GM10248 (cell line): Measurements from ENCODE around the gene TNRC18.
A peak's percentile ranks its signal among the peaks of the same experiment; 100 is the strongest.

Source experiments
- CTCF ChIA-PET: fragments of 300-600 bp; sonication (Branson Sonifier 250); formaldehyde crosslinking; extraction: SDS; loops from one replicate; lab custom pipeline; 2021; ENCODE audit warnings: antibody characterized with exemption; lab: Yijun Ruan, JAX
- POLR2A ChIA-PET: fragments of 350-650 bp; sonication (Branson Sonifier 250); formaldehyde crosslinking; extraction: SDS; loops from one replicate; lab custom pipeline; 2020; ENCODE audit warnings: antibody characterized with exemption; lab: Yijun Ruan, JAX
- DNase-seq: peaks from one replicate; pipeline ENCODE4 v3.0.0; 2012; ENCODE audit errors: extremely low spot score
- TF ChIP-seq, protein P1 (sequence below): IDR thresholded peaks from 2 replicates; pipeline ENCODE4 v1.5.1; 2012; ENCODE audit warnings: mild to moderate bottlenecking, low read depth; ENCODE audit errors: extremely low read depth, missing control alignments, control extremely low read depth

Gene TNRC18

DNA sequence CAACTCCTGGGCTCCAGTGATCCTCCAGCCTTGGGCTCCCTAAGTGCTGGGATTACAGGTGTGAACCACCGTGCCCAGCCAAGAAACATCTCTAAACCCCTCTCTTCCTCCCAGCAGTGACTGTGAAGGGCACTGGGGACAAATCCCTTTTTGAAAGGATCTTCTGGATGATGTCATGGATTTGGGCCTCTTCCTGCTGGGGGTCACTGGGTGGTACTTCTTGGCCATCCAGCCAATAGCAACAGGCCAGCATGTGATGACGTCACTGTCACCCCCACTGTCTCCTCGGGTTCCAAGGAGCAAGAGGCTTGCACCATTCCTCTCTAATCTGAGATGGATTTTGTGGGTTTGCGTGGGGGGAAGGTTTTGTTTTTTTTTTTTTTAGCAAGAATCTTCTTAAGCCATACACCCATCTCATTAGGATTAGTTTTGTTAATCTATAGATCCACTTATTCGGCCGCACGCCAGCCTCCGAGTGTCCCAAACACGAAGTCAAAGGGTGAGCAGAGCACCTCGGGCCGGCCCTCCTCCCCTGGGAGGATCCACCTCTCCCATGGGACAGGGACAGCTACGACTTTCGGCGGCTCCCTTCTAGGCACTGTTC is 29.4 kb upstream of the TNRC18 start:
- ChIA-PET POLR2A (no interaction called here), CTCF (no interaction called here)
- DNase-seq, result no peak
- TF ChIP-seq, protein P1, sequence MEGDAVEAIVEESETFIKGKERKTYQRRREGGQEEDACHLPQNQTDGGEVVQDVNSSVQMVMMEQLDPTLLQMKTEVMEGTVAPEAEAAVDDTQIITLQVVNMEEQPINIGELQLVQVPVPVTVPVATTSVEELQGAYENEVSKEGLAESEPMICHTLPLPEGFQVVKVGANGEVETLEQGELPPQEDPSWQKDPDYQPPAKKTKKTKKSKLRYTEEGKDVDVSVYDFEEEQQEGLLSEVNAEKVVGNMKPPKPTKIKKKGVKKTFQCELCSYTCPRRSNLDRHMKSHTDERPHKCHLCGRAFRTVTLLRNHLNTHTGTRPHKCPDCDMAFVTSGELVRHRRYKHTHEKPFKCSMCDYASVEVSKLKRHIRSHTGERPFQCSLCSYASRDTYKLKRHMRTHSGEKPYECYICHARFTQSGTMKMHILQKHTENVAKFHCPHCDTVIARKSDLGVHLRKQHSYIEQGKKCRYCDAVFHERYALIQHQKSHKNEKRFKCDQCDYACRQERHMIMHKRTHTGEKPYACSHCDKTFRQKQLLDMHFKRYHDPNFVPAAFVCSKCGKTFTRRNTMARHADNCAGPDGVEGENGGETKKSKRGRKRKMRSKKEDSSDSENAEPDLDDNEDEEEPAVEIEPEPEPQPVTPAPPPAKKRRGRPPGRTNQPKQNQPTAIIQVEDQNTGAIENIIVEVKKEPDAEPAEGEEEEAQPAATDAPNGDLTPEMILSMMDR, result no peak

DNA sequence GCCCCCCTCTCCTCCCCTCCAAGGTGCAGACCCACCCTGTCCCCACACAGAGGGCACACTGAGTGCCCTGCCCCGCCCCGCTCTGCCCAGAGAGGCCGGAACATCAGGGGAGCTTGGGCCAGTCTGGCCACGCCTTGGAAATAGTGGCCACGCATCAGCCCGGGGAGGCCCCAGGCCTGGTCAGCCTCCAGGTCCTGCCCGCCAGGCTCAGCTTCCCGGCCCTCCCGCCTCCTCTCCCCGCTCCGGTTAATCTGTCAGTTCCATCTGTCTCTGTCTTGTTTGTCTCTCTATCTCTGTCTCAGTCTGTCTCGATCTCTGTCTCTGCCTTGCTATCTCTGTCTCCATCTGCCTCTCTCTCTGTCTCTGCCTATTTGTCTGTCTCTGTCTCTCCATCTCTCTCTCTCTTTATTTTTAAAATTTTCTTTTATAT is 28.9 kb upstream of the TNRC18 start:
- no peak for DNase-seq
- ChIA-PET CTCF (interaction anchor here (1.7 kb wide), 1 partner anchor 212 kb away, joined by 4 read pairs; no protein-coding TSS in a partner anchor), POLR2A (no interaction called here)
- TF ChIP-seq, protein P1, result no peak

DNA sequence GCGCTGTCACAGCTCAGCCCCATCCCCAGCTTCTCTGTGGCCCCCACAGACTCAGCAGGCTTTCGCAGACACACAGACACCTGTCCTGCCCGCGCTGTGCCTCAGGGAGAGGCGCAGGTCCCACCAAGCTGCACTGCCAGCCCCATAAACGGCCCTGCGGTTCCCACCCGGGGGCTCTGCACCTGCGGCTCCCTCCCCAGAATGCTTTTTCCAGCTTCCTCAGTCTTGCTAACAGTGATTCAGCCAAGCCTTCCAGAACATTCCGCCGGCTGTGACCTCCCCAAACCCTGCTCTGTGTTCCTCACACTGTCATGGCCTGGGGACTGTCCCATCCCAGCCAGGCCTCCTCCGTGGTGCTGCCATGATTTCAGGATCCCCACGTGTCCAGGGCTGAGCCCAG is 27.8 kb upstream of the TNRC18 start:
- POLR2A ChIA-PET, result interaction anchor here (0.6 kb wide), 1 partner anchor 53 kb away, joined by 3 read pairs; no protein-coding TSS in a partner anchor
- CTCF ChIA-PET, result interaction anchor here (1.1 to 2.3 kb wide), 8 partner anchors 9 to 242 kb away, joined by 3 to 11 read pairs (median 4); no protein-coding TSS in a partner anchor
- no peak for DNase-seq
- TF ChIP-seq, protein P1, result no peak

DNA sequence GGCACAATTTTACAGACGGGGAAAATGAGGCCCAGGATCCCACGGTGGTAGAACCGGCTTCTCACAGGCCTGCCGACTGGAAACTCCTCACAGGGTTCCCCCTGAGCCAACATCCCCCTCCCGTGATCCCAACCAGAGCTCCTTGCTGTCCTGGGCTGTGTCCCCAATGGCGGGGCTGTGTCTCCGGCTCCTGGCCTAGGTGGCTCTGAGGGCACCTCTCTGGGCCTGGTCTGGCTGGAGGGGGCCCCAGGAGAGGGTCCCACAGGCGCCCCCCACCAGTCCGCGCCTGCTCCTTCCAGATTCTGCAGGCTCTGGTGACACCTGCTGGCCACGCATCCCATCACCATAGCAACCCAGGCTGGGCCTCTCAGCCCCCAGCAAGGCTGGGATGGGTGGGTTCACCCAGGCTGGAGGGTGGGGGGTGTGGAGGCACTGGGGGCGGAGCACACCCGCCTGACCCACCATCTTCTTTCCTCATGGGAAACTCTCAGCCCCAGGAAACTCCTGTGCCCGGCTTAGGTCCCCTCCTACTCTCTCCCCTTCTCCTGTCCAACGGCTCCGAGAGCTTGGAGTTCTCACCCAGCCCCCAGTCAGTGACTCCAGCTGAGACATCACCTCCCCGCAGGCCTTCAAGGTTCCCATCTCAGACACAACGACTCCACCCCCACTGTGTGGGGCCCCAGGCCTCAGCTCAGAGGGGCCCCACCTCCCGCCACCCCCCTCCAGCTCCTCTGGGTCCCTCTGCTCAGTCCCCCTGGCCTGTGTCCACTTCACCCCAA is 27.1 kb upstream of the TNRC18 start:
- ChIA-PET POLR2A (interaction anchor here (0.6 kb wide), 2 partner anchors 53 to 257 kb away, joined by 3 to 4 read pairs; no protein-coding TSS in a partner anchor), CTCF (interaction anchor here (1.1 to 2.3 kb wide), 12 partner anchors 10 to 311 kb away, joined by 3 to 11 read pairs (median 4); no protein-coding TSS in a partner anchor)
- DNase-seq, result peak; percentile 74
- TF ChIP-seq, protein P1, result peak; percentile 59

DNA sequence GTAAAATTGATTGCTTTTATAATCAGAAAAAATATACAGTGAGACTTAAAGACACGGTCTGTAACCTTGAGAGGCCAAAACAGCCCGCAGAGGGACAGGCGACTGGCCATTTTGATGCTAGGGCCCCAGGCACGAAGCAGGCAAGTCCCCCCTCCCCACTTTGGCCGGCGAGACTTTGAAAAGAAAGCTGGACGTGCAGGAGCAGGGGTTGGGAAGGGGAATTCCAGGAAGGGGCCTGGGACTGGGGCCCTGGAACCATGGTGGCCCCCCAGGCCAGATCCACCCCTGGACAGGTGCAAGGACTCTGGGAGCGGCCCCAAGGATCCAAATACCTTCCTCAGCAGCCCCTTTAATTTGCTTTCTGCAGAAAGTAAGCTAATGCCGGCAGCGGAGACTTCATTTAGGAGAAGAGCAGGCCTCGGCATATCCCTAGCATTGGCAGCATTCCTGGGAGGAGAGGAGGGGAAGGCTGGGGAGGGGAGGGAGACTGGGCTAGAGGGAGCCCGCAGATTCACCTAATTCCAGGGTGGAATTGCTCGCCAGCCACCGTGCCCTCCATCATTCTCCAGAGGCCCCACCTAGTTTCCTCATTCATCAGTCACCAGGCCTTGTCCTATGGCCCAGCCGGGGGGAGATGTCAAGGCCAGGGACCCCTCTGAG is 24.9 kb upstream of the TNRC18 start:
- ChIA-PET POLR2A (no interaction called here), CTCF (interaction anchor here (1.2 kb wide), 1 partner anchor 11 kb away, joined by 4 read pairs; no protein-coding TSS in a partner anchor)
- no peak for DNase-seq
- TF ChIP-seq, protein P1, result no peak

DNA sequence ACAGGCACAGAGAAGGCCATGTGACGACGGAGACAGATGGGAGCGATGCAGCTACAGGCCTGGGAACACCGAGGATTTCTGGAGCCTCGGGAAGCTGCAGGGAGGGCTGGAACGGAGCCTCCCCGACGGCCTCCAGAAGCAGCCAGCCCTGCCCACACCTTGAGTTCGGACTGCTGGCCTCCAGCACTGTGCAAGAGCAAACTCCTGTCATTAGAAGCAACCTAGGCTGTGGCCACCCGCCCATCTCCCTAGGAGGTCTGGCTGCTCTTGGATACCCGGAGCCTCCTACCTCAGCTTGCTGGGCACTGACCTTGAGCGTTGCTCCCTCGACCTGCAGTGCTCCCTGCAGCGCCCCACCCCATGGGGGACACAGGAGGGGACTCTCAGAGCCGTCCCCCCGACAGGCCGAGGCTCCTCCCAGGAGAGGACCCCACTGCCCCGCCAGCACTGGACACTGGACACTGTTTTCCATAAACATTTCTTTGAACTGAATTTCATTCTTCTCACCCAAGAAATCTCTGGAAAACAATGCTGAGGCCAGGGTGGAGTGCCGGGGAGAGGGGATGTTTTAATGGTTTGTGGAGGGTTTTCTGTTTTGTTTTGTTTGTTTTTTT is 22.5 kb upstream of the TNRC18 start:
- POLR2A ChIA-PET, result no interaction called here
- no peak for DNase-seq
- TF ChIP-seq, protein P1, result no peak
- CTCF ChIA-PET, result no interaction called here
